ENCODE results near the gene PTDSS2. TPM values are rescaled to one million over a fixed set of nuclear protein-coding genes. Genes with fewer than 3 reads are reported as not detected.
"Not testable (repeated sequence)": the region's sequence is repeated elsewhere in the genome, so short reads cannot be mapped to it uniquely, and the experiment has no call there.

Gene PTDSS2
- polyA plus RNA-seq, 3 donors: 9.3 to 18.3 (median 12.4) TPM

DNA sequence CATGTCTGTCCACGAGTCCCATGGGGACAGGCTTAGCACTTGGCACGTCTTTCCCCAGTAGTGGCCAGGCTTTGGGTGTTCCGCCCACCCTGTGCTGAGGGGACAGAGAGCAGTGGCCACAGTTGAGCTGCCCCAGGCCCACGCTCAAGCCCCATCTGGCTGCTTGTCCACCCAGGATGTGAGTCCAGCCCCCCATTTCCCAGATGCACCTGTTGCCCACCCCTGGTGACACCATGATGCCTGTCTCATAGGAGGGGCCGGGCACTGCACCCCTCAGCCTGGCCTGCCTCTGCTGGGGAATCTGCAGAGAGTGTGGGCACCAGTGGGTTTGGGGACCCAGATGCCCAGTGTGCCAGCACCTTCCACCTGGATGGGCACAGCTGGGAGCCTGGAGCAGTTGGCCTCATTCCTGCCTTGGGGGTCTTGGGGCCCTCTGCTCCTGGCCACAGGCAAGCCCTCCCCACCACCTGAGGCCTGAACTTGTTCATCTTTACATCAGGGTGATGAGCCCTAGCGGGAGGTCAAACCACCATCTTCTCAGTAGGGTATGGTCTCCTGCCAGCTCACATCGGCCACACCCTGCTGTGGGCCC is 41.0 kb upstream of the PTDSS2 start:
- H4K20me1 ChIP-seq (ENCODE audit: insufficient read depth, low read length): peaks cover 15% of the 10 kb centered on the region
- no peak for DNase-seq
- Mint-ChIP-seq H3K4me3 (no peak overlapping the region), H3K36me3 (no peaks in the 10 kb centered on the region), H3K9me3 (no peaks in the 10 kb centered on the region), H3K4me1 (peaks cover 18% of the 10 kb centered on the region), H3K27ac (peak overlapping the region in 1 of 7 donors; percentile 18), H3K27me3 (ENCODE audit: low read depth in 3 of 3) (peaks cover 1 to 5% (median 1%) of the 10 kb centered on the region in 3 donors)
- intact Hi-C loops (cut with micrococcal nuclease): loop anchor here in 1 of 2 donors (5.0 kb wide), 2 partner anchors 98 to 172 kb away; partner anchors contain the start of genes PSMD13, RNH1 and SIRT3
- H3K79me2 ChIP-seq (ENCODE audit: insufficient read depth, low read length): peaks cover 16% of the 10 kb centered on the region
- H3K27ac ChIP-seq (ENCODE audit: low read depth in 1 of 2, low read length in 2 of 2): no peak overlapping the region
- peaks cover 30 to 36% of the 10 kb centered on the region in 2 donors for H3K4me1 ChIP-seq (ENCODE audit: control insufficient read depth in 1 of 2, insufficient read depth in 2 of 2, low read length in 2 of 2)
- H3K9ac ChIP-seq (ENCODE audit: insufficient read depth, low read length, poor library complexity, severe bottlenecking): no peak overlapping the region
- no peaks in the 10 kb centered on the region for H3K9me3 ChIP-seq (replicated peaks in 1 of 2; ENCODE audit: control insufficient read depth in 1 of 2, insufficient read depth in 1 of 2, low read length in 2 of 2)
- H3K36me3 ChIP-seq (replicated peaks in 1 of 2; ENCODE audit: control insufficient read depth in 1 of 2, insufficient read depth in 2 of 2, low read length in 2 of 2): peaks cover 0 to 2% of the 10 kb centered on the region in 2 donors
- H2AFZ ChIP-seq (ENCODE audit: insufficient read depth, low read depth, low read length, poor library complexity, severe bottlenecking): no peak overlapping the region
- no peak overlapping the region for H3K4me3 ChIP-seq (replicated peaks in 1 of 3; ENCODE audit: low read depth in 2 of 3, low read length in 3 of 3)
- H3K27me3 ChIP-seq (ENCODE audit: control insufficient read depth in 2 of 2, insufficient read depth in 2 of 2, low read length in 2 of 2): no peaks in the 10 kb centered on the region
- TF ChIP-seq, protein P1, sequence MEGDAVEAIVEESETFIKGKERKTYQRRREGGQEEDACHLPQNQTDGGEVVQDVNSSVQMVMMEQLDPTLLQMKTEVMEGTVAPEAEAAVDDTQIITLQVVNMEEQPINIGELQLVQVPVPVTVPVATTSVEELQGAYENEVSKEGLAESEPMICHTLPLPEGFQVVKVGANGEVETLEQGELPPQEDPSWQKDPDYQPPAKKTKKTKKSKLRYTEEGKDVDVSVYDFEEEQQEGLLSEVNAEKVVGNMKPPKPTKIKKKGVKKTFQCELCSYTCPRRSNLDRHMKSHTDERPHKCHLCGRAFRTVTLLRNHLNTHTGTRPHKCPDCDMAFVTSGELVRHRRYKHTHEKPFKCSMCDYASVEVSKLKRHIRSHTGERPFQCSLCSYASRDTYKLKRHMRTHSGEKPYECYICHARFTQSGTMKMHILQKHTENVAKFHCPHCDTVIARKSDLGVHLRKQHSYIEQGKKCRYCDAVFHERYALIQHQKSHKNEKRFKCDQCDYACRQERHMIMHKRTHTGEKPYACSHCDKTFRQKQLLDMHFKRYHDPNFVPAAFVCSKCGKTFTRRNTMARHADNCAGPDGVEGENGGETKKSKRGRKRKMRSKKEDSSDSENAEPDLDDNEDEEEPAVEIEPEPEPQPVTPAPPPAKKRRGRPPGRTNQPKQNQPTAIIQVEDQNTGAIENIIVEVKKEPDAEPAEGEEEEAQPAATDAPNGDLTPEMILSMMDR (IDR thresholded peaks at IDR 0.05): no peak
- WGBS (ENCODE audit: insufficient coverage): 83% methylated on average over 6 of the region's 7 CpGs
- H3K4me2 ChIP-seq (replicated peaks; ENCODE audit: extremely low read depth, low read length, poor library complexity, severe bottlenecking): no peak overlapping the region

DNA sequence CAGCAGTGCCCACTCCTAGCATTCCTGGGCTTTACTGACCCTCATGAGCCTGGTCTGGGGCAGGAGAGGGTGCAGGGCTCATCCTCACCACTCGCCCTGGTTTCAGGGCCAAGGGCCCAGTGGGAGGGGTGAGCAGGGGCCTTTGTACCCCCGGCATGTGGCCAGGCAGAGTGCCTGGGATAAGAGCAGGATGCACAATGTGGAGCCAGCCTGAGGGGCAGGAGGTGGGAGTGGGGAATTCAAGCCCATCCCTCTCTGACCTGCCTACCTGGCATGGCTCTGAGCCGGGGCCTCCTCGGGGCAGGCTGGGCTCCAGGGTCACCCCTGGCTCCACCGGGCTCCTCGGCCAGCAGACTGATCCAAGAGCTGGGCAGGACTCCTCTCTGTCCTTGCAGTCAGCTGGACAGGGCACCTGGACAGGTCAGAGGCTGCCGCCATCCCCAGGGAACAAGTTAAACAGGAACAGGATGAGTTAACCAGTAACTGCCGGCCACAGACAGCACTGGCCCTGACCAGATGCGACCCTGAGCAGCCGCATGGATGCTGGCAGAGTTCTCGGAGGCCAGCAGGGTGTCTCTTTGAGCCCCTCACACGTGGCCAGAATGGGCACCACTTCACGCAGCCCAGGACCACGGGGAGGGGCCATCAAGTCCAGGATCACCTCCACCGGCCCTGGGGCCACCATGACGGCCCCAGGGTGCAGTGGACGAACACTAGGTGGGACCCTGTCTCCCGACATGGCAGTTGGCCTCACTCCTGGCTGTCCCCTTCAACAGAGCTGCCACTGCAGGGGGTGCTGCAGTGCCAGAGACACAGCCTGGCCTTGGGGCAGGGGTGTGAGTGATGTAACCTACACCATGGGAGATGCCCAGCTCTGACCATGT is 40.2 kb upstream of the PTDSS2 start:
- peak overlapping the region in 1 of 7 donors; percentile 8 for H3K27ac Mint-ChIP-seq
- no peaks in the 10 kb centered on the region for H3K36me3 Mint-ChIP-seq
- Histone ChIP-seq H3K27me3 (ENCODE audit: control insufficient read depth in 2 of 2, insufficient read depth in 2 of 2, low read length in 2 of 2) (no peaks in the 10 kb centered on the region), H3K9me3 (replicated peaks in 1 of 2; ENCODE audit: control insufficient read depth in 1 of 2, insufficient read depth in 1 of 2, low read length in 2 of 2) (no peaks in the 10 kb centered on the region), H3K4me1 (ENCODE audit: control insufficient read depth in 1 of 2, insufficient read depth in 2 of 2, low read length in 2 of 2) (peaks cover 35 to 42% of the 10 kb centered on the region in 2 donors), H3K27ac (ENCODE audit: low read depth in 1 of 2, low read length in 2 of 2) (no peak overlapping the region), H3K9ac (ENCODE audit: insufficient read depth, low read length, poor library complexity, severe bottlenecking) (no peak overlapping the region), H2AFZ (ENCODE audit: insufficient read depth, low read depth, low read length, poor library complexity, severe bottlenecking) (no peak overlapping the region), H3K79me2 (ENCODE audit: insufficient read depth, low read length) (peaks cover 24% of the 10 kb centered on the region), H4K20me1 (ENCODE audit: insufficient read depth, low read length) (peaks cover 15% of the 10 kb centered on the region), H3K4me3 (replicated peaks in 1 of 3; ENCODE audit: low read depth in 2 of 3, low read length in 3 of 3) (no peak overlapping the region), H3K36me3 (replicated peaks in 1 of 2; ENCODE audit: control insufficient read depth in 1 of 2, insufficient read depth in 2 of 2, low read length in 2 of 2) (peaks cover 0 to 2% of the 10 kb centered on the region in 2 donors), H3K4me2 (replicated peaks; ENCODE audit: extremely low read depth, low read length, poor library complexity, severe bottlenecking) (no peak overlapping the region)
- WGBS (ENCODE audit: insufficient coverage): 86% methylated on average over 17 of the region's 18 CpGs
- no peak overlapping the region for H3K4me3 Mint-ChIP-seq
- H3K4me1 Mint-ChIP-seq: peaks cover 24% of the 10 kb centered on the region
- no peaks in the 10 kb centered on the region for H3K9me3 Mint-ChIP-seq
- DNase-seq: no peak
- TF ChIP-seq, protein P1 (IDR thresholded peaks at IDR 0.05): no peak
- intact Hi-C loops (cut with micrococcal nuclease): loop anchor here (5.0 kb wide), 3 partner anchors 37 to 173 kb away; partner anchors contain the start of genes PSMD13 (in 1 of the 2), RNH1 (in 1 of the 2) and SIRT3 (in 1 of the 2)
- H3K27me3 Mint-ChIP-seq (ENCODE audit: low read depth in 3 of 3): peaks cover 1 to 2% (median 1%) of the 10 kb centered on the region in 3 donors

DNA sequence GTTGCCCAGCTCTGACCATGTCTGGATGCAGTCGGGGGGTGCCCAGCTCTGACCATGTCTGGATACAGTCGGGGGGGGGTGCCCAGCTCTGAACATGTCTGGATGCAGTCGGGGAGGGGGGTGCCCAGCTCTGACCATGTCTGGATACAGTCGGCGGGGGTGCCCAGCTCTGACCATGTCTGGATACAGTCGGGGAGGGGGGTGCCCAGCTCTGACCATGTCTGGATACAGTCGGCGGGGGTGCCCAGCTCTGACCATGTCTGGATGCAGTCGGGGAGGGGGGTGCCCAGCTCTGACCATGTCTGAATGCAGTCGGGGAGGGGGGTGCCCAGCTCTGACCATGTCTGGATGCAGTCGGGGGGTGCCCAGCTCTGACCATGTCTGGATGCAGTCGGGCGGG is 39.4 kb upstream of the PTDSS2 start:
- WGBS (ENCODE audit: insufficient coverage): no CpG with 5 or more reads among the region's 13 CpGs
- DNase-seq; H3K9me3 Mint-ChIP-seq; H3K9ac ChIP-seq (ENCODE audit: insufficient read depth, low read length, poor library complexity, severe bottlenecking); H3K27me3 ChIP-seq (ENCODE audit: control insufficient read depth in 2 of 2, insufficient read depth in 2 of 2, low read length in 2 of 2); H3K36me3 Mint-ChIP-seq; H3K4me3 Mint-ChIP-seq; H2AFZ ChIP-seq (ENCODE audit: insufficient read depth, low read depth, low read length, poor library complexity, severe bottlenecking); H3K27ac ChIP-seq (ENCODE audit: low read depth in 1 of 2, low read length in 2 of 2); H3K36me3 ChIP-seq (replicated peaks in 1 of 2; ENCODE audit: control insufficient read depth in 1 of 2, insufficient read depth in 2 of 2, low read length in 2 of 2); H3K4me2 ChIP-seq (replicated peaks; ENCODE audit: extremely low read depth, low read length, poor library complexity, severe bottlenecking); H3K4me3 ChIP-seq (replicated peaks in 1 of 3; ENCODE audit: low read depth in 2 of 3, low read length in 3 of 3); H3K27me3 Mint-ChIP-seq (ENCODE audit: low read depth in 3 of 3); H3K9me3 ChIP-seq (replicated peaks in 1 of 2; ENCODE audit: control insufficient read depth in 1 of 2, insufficient read depth in 1 of 2, low read length in 2 of 2); H3K27ac Mint-ChIP-seq: not testable (repeated sequence)
- Histone ChIP-seq H3K4me1 (ENCODE audit: control insufficient read depth in 1 of 2, insufficient read depth in 2 of 2, low read length in 2 of 2) (peaks cover 42 to 49% of the 10 kb centered on the region in 2 donors), H4K20me1 (ENCODE audit: insufficient read depth, low read length) (peaks cover 15% of the 10 kb centered on the region), H3K79me2 (ENCODE audit: insufficient read depth, low read length) (peaks cover 30% of the 10 kb centered on the region)
- peaks cover 30% of the 10 kb centered on the region for H3K4me1 Mint-ChIP-seq
- intact Hi-C loops (cut with micrococcal nuclease): loop anchor here in 1 of 2 donors (5.0 kb wide), 1 partner anchor 37 kb away; no protein-coding TSS in a partner anchor

Data from CD14-positive monocyte (primary cell).